ENCODE data around the gene HOXB6.
A peak's percentile ranks its signal among the peaks of the same experiment; 100 is the strongest.

The HOXB6 gene

DNA sequence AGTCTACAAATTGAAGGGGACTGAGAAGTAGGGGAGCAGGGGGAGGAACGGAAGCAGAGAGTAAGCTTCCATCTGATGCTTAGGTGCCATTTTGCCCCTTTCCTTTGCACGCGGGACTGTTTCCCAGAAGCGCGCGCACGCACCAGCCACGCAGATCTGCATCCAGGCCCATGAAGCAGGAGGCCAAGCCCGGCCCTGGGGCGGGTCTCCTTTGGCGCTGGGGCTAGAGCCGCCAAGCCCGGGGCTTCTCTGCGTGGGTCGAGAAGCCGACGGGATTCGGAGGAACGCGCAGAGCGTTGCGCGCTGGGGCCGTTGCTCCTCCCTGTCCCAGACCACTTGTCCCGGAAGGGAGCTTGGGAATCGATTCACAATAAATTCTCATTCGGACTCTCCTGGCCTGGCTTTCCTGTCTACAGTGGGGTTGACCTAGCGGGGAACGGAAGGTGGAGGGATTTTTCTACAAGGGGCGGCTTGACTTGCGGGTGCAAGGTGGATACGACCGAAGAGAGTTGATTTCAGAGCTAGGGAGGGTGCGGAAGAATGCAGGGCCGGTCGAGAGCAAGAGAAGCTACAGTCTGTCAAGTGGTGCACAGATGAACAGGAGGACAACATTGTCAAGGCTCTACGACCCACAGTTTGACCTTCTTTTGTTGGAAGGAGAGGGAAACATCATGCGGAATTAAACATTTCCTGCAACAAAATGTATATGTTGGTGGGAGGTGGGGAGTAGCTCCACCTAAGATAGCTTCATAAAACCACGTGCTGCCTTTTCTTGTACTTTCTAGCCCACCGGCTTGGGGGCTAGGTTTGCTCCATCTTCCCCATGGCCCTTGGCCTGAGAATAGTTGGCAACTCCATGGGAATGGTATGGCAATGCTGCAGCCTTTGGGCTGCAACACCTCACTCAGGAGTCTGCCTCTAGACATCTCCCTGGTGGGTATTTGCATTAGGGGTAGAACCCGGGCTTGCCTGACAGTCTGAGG lies 16.9 kb upstream of the HOXB6 start:
- DNase-seq = no peak

DNA sequence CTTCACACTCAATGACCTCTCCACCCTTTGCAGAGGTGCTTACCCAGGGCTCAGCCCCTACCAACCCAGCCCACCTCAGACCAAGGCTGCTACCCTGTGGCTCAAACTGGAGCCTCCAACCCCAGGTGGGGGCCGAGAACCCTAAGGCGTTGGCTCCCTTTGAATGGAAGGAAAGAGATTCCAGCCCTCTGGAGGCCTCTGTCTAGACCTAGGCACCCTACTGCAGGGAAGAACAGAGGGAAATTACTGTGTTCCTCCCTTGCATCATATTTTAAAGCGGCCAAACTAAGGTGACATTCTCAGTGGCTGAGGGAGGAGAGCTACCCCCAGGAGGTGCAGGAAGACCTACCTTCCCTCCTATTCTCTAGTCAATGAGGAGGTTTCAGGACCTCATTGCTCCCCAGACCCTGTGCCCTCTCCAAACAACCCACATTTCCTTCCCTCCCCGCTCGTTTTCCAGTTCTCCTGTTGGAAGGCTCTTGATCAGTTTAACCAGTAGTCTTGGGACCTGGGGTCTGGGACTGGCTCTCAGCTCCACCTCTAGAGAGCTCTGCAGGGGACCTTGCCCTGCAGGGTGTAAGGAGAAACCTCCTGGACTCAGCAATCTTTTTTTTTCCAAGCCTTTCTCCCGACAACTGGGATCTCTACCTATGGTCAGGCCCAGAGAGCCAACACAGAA lies 15.8 kb upstream of the HOXB6 start:
- no peak for DNase-seq

DNA sequence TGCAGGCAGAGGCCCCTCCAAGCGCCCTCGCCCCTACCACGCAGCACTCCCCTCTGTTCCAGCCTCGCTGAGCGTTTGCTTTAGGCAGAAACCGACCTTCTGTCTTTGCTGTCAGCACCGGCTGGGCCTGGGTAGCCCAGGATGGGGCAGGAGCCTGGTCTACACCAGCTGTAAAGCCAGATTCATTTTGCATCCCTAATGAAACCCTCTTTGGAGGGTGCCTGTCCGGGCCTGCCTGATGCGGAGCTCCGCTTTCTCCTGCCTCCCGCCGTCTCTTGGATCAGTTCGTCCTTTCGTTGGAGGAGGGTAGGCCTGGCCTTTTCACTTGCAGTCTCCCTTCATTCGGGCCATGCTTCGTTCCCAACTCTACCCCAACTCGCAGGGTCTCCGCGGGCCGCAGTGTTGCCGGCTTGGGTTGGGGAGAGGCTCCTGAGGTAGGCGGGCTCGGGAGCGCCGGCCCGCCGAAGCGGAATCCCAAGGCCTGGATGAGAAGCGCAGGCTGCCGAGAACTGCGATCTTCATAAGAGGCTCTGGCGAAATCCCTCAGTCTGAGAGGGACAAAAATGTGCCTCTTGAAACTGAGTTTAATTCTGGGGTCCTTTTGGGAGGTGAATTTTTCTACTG lies 15.2 kb upstream of the HOXB6 start:
- no peak for DNase-seq

DNA sequence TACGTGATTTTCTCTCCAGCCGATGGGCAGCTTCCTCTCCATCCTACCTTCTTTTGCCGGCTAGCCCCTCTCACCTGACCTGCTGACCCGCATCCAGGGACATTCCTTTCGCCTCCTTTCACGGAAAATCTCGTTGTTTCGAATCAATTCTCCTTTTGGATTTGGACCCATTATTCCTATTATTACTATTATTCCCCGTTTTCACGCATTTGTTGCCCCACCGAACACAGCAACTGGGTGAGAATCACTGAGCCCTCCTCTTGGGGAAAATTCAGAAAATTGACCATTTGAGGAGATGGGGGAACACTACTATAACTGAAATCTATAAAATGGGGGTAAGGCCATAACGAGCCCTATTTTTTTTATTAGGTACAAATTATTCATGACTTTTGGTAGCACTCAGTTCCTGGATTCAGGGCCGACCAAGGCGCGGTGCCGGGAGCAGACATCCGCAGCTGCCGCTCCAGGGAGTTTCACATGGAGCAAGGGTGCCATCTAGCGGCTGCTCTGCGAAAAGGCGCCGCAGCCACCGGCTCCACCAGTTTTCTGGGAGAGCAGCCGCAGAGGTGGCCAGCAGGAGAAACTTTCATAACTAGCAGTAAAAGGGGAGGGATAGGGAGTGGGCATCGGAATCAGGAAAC lies 13.6 kb upstream of the HOXB6 start:
- peak; percentile 93 for DNase-seq

DNA sequence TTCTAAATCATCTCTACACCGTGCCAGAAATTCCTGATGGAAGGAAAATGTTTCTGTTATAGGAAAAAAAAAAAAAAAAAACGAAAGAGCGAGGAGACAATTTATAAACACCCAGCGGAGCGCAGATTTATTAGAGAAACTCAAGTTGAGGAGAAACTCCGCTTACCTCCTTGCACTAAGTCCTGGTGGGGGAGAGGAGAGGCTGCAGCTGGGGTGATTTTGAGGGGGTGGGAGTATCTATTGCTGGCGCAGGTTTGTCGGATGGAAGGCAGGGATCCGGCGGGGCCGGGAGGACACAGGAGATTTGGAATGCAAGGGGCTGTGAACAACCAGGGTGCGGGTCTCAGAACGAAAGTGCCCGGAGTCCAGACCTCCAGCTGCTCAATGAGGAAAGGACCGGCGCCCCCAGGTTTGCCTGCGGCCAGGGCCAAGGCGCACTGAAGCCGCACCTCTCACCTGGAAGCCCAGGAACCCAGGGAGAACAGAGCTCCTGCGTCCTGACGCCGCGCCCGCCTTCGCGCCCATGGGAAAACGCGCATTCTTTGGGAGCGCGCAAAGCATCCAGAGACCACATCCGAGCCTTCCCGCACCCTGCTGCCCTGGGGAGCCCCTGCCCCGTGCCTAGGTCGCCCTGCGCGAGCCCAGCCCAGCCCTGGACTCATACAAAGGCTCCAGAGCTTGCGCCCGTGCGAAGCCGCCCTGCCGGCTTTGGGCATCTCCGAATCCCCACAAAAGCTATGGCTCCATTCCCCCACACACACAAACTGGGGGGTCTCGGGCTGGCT lies 12.9 kb upstream of the HOXB6 start:
- DNase-seq = no peak

DNA sequence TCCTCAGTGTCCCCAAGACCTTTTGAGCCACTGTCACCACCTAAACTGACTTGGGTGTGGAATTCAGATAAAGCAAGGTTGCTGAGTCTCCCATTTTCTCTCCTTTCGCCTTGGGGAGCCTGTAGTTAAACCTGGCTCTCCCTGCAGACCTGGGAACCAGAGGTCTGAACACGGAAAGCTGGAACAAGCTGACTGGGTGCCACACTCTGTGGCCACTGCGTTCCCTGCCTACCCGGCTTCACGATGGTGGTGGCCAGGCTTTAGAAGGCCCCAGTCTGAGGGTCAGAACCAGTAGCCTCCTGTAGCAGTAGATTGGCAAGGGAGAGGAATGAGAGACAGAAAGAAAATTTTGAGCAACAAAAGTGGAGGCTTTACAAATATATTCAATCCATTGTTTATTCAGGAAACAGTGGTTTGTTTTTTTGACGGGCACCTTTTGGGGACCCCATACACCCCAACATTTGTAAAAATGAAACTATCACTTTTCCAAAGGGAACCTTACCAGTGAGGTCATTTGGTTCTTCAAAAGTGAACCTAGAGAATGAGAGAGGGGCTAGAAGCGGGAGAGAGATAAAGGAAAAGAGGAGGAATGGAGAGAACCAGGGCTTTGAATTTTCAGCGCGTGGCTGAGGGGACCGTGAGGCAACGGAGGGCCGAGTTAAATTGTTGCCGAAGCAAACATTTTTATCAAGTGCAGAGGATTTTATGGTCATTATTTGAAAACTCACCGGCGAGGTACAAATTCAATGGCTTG lies 12.1 kb upstream of the HOXB6 start:
- DNase-seq = no peak

DNA sequence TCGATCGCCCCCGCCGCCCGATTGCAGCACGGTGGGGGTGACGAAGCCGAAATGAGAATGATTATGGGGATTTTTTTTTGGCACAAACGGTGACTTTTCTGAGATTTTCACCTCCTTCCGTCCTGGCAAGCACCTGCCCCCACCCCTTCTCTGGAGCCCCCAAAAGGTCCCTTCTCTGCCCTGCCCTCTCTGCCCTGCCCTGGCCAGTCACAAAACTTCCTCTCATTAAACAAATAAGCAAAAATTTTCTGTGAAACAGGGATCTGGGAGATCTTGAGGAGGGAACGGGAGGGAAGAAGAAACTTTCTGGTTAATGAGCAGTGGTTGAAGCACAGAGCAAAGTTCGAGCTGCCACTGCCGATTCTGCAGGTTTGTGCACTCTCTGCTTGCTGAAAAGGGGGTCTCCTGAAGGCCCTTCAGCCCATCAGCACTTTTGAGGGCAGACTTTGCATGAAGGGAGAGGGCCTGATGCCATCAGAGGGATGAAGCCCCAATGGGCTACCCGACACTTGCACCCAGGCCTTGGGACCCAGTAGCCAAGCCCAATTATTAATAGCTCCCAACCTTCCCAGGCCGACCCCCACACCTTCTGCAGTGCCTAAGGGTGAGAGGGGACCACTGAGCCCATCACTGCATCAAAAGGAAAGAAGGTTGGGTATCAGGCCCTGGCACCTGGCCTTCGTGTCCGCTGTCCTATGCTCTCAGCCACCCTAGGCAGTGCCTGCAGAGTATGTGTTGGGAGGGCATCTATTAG lies 11.4 kb upstream of the HOXB6 start:
- no peak for DNase-seq

DNA sequence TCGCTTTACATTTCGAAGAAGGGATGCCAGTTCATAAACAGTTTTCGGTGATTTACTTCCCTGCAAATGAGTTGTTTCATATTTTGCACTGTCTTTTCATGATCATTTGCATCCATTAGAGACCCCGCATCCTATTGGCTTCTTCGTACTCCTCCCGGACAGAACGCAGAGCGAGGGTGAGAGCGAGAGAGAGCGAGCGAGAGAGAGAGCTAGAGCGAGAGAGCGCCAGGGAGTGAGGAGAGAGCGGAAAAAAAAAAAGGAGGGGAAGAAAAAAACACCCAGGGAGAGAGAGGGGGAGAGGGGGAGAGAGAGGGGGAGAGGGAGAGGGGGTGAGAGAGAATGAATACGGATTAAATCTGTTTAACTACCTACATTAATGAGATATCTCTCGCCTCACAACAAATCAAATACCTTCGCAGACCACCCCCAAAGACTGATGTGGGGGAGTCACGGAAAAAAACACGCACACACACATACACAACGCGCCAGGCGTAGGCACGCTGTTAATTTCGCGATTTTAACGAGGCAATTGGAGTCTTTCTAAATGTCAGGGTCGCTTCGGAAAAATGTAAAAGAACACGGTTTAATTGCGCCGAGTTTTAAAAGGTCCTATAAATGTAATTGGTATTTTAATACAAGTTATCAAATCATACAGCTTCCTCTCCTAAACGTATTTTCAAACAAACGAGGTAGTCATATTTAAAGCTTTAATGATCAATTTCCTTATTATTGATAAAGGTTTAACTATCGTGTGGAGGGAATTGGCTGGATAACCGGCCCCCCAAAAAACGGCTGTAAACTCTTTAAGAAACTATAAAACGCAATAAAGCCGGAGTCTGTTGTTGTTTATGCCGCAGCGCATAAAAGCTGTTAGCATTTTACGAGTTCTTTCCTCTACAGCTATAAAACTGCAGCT lies 10.5 kb upstream of the HOXB6 start, which contains the start of gene HOXB8:
TSS of gene HOXB8 (minus strand) at position 246 of the 916 bp plus-strand sequence. CDS start 588 bp downstream, outside the sequence.
- DNase-seq = no peak

DNA sequence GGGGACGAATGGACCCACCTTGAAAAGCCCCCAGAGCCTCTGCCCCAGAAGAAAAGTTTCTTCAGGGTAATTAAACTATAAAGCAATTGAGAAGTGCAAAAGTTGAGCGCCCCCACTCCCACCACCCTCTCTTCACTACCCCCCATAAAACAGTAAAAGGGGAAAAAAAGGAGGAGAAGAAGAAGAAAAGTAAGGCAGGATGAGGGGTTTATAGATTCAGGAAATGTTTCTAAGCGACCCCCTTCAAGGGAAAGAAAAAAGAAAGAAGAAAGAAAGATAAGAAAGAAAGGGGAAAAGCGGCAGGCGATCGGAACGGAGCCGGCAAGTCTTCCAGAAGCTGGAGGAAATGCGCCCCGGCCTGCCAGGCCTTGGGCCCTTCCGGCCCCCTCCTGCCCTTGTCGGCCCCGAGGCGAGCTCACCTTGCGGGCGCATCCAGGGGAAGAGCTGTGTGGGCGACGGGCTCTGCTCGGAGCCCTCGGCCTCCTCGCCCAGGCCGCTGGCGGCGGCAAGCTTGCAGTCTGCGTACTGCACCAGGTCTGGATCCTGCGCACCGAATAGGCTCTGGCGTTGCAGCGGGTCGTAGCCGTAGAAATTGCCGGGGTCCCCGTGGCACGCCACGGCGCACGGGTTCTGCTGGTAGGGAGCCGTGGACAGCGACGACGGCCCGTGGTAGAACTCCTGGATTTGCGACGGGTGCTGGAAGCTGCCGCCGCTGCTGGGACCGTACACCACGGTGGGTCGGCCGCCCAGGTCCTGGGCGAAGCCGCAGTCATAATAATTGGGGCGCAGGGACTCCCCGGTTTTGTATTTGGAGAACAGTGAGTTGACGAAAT lies 9.3 kb upstream of the HOXB6 start:
- DNase-seq = peak; percentile 72

DNA sequence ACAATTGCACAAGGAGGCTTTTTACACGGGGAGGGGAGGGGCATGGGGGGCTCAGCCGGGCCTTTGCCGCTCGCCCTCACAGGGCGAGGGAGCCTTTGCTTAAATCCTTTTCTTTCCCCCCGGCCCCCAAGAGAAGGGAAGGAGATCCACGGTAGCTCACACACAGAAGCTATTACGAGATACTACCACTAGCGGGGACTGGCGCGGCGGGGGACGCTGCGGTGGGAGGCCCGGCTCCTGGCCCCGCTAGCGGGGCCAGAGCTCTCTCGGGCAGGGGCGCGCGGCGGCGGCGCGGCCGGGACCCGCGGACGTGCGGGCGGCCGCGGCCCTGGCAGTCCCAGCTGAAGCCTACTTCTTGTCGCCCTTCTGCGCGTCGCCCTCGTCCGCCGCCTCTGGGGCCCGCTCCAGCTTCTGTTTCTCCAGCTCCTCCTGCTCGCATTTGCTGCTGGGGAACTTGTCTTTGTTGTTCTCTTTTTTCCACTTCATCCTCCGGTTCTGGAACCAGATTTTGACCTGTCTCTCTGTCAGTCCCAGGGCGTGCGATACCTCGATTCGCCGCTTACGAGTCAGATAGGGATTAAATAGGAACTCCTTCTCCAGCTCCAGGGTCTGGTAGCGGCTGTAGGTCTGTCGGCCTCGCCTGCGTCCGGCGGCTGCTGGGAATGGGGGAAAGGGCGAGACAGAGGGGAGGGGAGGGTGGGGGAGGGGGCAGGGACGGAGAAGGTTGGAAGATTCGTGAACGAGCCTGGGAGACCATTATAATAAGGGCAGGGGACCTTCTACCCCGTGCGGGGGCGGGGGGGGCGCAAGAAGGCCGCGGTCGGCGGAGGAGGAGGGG lies 8.3 kb upstream of the HOXB6 start:
- DNase-seq = peak; percentile 77

DNA sequence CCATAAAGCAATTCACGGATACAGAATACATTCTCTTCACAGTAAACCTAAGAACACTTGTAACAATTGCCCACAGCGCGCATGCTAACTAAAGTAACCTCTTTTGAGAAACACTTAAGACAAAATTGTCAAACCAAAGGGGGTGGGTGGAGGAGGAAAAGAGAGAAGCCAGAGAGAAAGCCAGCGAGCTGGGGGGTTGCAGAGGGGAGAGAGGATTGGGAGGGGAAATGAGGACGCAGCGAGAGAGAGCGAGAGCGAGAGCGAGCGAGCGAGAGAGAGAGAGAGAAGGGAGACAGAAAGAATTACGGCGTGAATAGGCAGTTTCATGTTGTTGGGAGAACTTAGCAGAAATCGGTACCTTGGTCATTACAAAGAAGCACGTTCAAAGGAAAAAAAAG lies 7.7 kb upstream of the HOXB6 start:
- DNase-seq = no peak

DNA sequence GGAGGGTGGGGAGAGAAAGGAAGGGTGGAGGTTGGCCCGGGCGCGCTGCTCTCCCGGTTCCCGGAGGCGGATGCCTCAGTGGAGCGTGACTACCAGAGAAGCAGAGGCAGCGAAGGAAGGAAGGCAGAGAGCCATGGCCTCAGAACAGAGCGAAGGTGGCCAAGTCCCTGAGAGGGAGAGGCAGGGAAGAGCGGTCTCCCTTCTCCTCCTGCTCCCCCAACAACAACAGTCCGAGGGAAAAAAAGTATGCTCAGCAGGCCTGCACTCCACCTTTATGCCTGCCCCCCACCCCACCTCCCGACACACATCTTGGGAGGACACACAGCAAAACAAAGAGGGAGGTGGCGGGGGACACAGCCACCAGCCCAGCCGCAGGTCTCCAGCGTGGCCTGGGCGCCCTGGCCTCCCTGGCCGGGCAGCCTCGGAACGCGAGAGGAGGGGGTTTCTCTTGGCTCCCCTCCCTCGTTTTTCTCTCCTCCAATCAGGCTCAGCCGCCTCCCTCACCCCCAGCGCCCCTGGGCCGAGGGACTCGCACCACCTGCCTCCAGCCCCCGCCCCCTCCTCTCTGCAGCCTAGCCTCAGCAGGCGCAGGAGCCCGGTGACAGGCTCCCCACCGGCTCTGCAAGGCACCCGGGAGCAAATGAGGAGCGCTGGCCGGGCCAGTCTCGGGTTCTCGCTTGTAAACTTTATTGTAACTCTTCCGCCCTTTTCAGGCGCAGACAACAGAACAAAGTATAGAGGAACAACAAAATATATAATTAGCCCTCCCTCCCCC lies 7.1 kb upstream of the HOXB6 start:
- no peak for DNase-seq

DNA sequence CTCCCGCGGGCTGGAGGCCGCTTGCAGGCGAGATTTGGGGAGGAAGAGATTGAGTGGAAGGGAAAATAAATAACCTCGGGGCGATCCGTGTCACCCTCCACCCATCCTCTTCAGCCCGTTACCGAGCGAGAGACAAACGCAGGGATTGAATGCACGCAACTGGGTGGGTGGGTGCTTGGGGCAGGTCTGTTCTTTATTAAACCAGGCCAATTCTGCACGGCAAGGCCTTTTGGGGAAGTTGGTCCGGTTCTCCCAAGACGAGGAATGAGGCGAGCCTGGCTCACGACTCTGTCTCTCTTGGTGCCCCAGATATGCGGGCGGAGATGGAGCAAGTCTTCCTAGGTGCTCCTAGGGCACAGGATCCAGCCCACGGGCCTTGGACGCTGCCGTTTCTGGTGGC lies 6.4 kb upstream of the HOXB6 start:
- no peak for DNase-seq

DNA sequence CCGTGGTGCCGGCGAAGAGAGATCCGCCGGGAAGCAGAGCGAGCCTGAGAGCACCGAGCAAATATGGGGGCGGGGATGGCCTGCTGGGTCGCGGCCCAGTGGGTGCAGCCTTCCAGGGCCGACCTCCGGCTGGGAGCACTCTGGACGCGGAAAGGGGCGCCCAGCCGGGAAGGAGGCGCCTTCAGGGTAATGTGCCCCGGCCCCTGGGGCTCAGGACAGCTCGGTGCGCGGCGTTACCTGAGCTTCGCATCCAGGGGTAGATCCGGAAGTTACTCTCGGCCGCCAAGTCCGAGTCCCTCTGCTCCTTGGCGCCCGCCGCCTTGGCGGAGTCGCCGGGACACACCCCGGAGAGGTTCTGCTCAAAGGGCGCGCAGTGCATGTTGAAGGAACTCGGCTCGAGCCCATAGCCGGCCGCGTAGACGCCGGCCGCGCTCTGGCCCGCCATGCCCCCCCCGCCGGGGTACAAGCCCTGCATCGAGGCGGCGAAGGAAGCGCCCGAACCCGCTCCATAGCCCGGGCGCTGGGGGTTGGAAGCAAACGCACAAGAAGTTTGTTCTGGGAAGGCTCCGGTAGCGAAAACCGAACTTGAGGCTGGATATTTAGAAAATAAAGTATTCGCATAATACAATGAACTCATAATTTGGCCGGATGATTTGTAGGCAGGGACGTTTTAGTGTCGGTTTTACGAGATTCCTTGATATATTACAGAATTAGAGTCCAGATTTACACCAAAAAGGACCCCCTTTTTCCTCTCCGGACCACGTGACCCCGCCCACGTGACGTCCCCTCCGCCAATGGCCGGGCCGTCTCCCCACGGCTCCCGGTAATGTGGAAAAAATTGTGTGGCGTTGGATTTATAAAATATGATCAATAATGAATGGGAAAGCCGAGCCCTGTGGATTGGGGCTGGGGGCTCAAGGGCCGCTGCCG lies 5.8 kb upstream of the HOXB6 start, which contains the start of gene HOXB7:
TSS of gene HOXB7 (minus strand) at position 736 of the 930 bp plus-strand sequence. CDS start at position 637, 99 bp downstream.
- peak; percentile 87 for DNase-seq

DNA sequence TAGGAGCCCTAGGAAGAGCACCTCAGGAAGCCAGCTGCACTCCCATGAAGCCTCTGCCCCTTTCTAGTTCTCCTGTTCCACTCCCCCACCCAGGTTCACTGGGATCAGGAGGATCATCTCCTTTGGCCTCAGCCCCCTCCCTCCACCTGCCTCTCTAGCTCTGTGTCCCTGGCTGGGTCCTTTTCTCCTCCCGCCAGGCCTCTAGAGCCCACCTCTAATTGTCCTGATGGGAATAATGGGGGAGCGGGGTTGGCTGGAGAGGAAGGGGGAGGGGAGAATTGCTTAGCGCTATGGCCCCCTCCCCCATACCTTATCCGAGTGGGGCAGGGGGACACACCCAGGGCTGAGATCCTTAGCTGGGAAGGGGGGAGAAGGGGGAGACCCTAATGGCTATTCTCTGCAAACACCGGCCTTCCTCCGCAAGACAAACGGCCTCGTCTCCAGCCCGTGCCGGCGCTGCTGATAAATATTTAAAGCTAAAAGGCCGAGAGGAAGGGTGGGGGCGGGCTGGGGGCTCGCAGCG lies 5.0 kb upstream of the HOXB6 start:
- DNase-seq = no peak

Data from activated CD8-positive, alpha-beta memory T cell treated with anti-CD3 and anti-CD28 coated beads for 24 hours (primary cell).